ENCODE data around the gene IQGAP2.

GRCh38 chr5:76497065-76497460, 94.0 kb downstream of the IQGAP2 start:
- no peak for TF ChIP-seq POLR2A (IDR thresholded peaks at IDR 0.05; ENCODE audit: low read length)
- no peak for TF ChIP-seq GATA1 (IDR thresholded peaks at IDR 0.05; ENCODE audit: low read depth, low read length)

Measured in erythroblast (primary cell).